ENCODE data around the gene ABLIM3. TPM values are rescaled to one million over a fixed set of nuclear protein-coding genes. Genes with fewer than 3 reads are reported as not detected.
A peak's percentile ranks its signal among the peaks of the same experiment; 100 is the strongest.

The ABLIM3 gene
- total and polyA plus RNA-seq, 2 donors (not counting 3 experiments of a cell fraction or from before 2014, with no cell fraction given), result 16.7 to 42.1 TPM

GRCh38 chr5:149174847-149175234 is 33.5 kb downstream of the ABLIM3 start:
- H4K20me1 ChIP-seq (replicated peaks; ENCODE audit: control insufficient read depth, extremely low read depth, insufficient read depth, low read length), result no peaks in the 10 kb centered on the region
- DNase-seq (ENCODE audit: low read depth, low spot score) (no peak), FAIRE-seq (peak; percentile 73)
- H3K4me1 ChIP-seq (ENCODE audit: control insufficient read depth, extremely low read depth, insufficient read depth, low read length), result peaks cover 36% of the 10 kb centered on the region
- dilution Hi-C loops (cut with MboI; ENCODE audit: extremely low pct_ligation_motif_present, low sequenced_read_pairs) (no loop called here), intact Hi-C loops (cut with micrococcal nuclease) (loop anchor here (1.0 kb wide), 3 partner anchors 34 to 54 kb away; partner anchors contain the start of gene ABLIM3)
- no peaks in the 10 kb centered on the region for H3K9me3 ChIP-seq (replicated peaks; ENCODE audit: control insufficient read depth, insufficient read depth, low read length)
- no peaks in the 10 kb centered on the region for H3K27me3 ChIP-seq (ENCODE audit: control insufficient read depth in 2 of 2, insufficient read depth in 2 of 2, low read length in 2 of 2)
- H3K36me3 ChIP-seq (ENCODE audit: control insufficient read depth in 2 of 2, extremely low read depth in 1 of 2, insufficient read depth in 2 of 2, low read length in 2 of 2), result no peaks in the 10 kb centered on the region
- no TSS peak for BruUV-seq (replicated peaks)
- H3K4me3 ChIP-seq (replicated peaks in 1 of 3; ENCODE audit: insufficient read depth in 1 of 3, low read depth in 1 of 3, low read length in 3 of 3), result no peak overlapping the region
- peak overlapping the region; percentile 15 for H3K4me2 ChIP-seq (ENCODE audit: insufficient read depth, low read length)
- peak overlapping the region; percentile 81 for H3K27ac ChIP-seq (ENCODE audit: insufficient read depth, low read depth, low read length)
- TF ChIP-seq GATA2 (IDR thresholded peaks at IDR 0.05; ENCODE audit: insufficient read depth, insufficient read length, low read depth, low read length) (no peak), EZH2 (IDR thresholded peaks at IDR 0.05; ENCODE audit: borderline replicate concordance, low read depth, low read length, severe bottlenecking) (no peak), JUN (IDR thresholded peaks at IDR 0.05; ENCODE audit: borderline replicate concordance, insufficient read depth, insufficient read length, low read depth) (no peak), POLR2A (IDR thresholded peaks at IDR 0.05; ENCODE audit: low read depth, low read length) (no peak), POLR2AphosphoS5 (IDR thresholded peaks at IDR 0.05; ENCODE audit: insufficient read depth, low read depth, low read length) (no peak), FOS (IDR thresholded peaks at IDR 0.05; ENCODE audit: borderline replicate concordance, insufficient read depth, low read length) (no peak), CTCF (IDR thresholded peaks at IDR 0.05; ENCODE audit: extremely low read depth in 1 of 2, insufficient read depth in 1 of 2, low read depth in 1 of 2, low read length in 2 of 2) (no peak), MAX (IDR thresholded peaks at IDR 0.05; ENCODE audit: insufficient read depth, insufficient read length) (no peak), MYC (IDR thresholded peaks at IDR 0.05; ENCODE audit: low read depth, low read length) (no peak)
- ChIA-PET POLR2A (no interaction called here), CTCF (interaction anchor here (0.8 to 1.3 kb wide), 3 partner anchors 34 to 140 kb away, joined by 4 read pairs; partner anchors contain the start of gene ABLIM3)
- no peaks in the 10 kb centered on the region for H3K79me2 ChIP-seq (ENCODE audit: control insufficient read depth, insufficient read depth, low read length)
- H3K9ac ChIP-seq (replicated peaks; ENCODE audit: extremely low read depth, insufficient read depth, low read length), result peak overlapping the region; percentile 65
- H2AFZ ChIP-seq (ENCODE audit: low read depth, low read length), result no peak overlapping the region
- no peaks in the 10 kb centered on the region for H3K9me1 ChIP-seq (replicated peaks; ENCODE audit: control insufficient read depth, extremely low read depth, insufficient read depth, low read length)
